Measurements from ENCODE around the gene KCNH8.

DNA sequence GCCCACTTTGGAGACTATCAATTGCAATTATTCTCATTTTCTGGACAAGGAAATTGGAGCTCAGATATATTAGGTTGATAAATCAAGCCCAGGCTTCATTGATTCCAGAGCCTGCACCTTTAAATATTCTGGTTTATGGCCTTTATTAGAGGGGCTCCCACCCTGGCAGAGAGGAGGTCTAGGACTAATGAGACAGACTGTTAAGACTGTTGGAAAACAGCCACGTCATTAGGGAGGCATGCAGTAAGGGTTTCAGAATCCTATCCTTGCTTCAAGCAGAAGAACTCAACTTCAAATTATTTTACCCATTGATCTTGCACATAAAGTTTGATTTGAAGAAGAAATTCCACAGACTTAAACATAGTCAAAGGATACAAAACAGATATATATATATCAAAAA, 33.8 kb upstream of the KCNH8 start:
- TF ChIP-seq SIX5 (IDR thresholded peaks at IDR 0.05; ENCODE audit: low read depth, low read length, severe bottlenecking) (no peak), RAD21 (IDR thresholded peaks at IDR 0.05; ENCODE audit: insufficient read depth, low read depth, low read length) (no peak), RFX5 (IDR thresholded peaks at IDR 0.05; ENCODE audit: low read depth, low read length) (no peak), MYC (IDR thresholded peaks at IDR 0.05; ENCODE audit: insufficient read depth, insufficient read length, insufficient replicate concordance, low read length, severe bottlenecking) (no peak)
- TF ChIP-seq, protein P1, sequence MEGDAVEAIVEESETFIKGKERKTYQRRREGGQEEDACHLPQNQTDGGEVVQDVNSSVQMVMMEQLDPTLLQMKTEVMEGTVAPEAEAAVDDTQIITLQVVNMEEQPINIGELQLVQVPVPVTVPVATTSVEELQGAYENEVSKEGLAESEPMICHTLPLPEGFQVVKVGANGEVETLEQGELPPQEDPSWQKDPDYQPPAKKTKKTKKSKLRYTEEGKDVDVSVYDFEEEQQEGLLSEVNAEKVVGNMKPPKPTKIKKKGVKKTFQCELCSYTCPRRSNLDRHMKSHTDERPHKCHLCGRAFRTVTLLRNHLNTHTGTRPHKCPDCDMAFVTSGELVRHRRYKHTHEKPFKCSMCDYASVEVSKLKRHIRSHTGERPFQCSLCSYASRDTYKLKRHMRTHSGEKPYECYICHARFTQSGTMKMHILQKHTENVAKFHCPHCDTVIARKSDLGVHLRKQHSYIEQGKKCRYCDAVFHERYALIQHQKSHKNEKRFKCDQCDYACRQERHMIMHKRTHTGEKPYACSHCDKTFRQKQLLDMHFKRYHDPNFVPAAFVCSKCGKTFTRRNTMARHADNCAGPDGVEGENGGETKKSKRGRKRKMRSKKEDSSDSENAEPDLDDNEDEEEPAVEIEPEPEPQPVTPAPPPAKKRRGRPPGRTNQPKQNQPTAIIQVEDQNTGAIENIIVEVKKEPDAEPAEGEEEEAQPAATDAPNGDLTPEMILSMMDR (IDR thresholded peaks at IDR 0.05 in 2 of 3, conservative IDR thresholded peaks at IDR 0.05 in 1 of 3; ENCODE audit: control insufficient read depth in 2 of 3, extremely low read depth in 1 of 3, insufficient read depth in 1 of 3, low read depth in 3 of 3, low read length in 3 of 3), result no peak
- TF ChIP-seq, protein P2, sequence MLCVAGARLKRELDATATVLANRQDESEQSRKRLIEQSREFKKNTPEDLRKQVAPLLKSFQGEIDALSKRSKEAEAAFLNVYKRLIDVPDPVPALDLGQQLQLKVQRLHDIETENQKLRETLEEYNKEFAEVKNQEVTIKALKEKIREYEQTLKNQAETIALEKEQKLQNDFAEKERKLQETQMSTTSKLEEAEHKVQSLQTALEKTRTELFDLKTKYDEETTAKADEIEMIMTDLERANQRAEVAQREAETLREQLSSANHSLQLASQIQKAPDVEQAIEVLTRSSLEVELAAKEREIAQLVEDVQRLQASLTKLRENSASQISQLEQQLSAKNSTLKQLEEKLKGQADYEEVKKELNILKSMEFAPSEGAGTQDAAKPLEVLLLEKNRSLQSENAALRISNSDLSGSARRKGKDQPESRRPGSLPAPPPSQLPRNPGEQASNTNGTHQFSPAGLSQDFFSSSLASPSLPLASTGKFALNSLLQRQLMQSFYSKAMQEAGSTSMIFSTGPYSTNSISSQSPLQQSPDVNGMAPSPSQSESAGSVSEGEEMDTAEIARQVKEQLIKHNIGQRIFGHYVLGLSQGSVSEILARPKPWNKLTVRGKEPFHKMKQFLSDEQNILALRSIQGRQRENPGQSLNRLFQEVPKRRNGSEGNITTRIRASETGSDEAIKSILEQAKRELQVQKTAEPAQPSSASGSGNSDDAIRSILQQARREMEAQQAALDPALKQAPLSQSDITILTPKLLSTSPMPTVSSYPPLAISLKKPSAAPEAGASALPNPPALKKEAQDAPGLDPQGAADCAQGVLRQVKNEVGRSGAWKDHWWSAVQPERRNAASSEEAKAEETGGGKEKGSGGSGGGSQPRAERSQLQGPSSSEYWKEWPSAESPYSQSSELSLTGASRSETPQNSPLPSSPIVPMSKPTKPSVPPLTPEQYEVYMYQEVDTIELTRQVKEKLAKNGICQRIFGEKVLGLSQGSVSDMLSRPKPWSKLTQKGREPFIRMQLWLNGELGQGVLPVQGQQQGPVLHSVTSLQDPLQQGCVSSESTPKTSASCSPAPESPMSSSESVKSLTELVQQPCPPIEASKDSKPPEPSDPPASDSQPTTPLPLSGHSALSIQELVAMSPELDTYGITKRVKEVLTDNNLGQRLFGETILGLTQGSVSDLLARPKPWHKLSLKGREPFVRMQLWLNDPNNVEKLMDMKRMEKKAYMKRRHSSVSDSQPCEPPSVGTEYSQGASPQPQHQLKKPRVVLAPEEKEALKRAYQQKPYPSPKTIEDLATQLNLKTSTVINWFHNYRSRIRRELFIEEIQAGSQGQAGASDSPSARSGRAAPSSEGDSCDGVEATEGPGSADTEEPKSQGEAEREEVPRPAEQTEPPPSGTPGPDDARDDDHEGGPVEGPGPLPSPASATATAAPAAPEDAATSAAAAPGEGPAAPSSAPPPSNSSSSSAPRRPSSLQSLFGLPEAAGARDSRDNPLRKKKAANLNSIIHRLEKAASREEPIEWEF (IDR thresholded peaks at IDR 0.05; ENCODE audit: insufficient replicate concordance, low read depth, low read length), result no peak
- TF ChIP-seq, protein P3, sequence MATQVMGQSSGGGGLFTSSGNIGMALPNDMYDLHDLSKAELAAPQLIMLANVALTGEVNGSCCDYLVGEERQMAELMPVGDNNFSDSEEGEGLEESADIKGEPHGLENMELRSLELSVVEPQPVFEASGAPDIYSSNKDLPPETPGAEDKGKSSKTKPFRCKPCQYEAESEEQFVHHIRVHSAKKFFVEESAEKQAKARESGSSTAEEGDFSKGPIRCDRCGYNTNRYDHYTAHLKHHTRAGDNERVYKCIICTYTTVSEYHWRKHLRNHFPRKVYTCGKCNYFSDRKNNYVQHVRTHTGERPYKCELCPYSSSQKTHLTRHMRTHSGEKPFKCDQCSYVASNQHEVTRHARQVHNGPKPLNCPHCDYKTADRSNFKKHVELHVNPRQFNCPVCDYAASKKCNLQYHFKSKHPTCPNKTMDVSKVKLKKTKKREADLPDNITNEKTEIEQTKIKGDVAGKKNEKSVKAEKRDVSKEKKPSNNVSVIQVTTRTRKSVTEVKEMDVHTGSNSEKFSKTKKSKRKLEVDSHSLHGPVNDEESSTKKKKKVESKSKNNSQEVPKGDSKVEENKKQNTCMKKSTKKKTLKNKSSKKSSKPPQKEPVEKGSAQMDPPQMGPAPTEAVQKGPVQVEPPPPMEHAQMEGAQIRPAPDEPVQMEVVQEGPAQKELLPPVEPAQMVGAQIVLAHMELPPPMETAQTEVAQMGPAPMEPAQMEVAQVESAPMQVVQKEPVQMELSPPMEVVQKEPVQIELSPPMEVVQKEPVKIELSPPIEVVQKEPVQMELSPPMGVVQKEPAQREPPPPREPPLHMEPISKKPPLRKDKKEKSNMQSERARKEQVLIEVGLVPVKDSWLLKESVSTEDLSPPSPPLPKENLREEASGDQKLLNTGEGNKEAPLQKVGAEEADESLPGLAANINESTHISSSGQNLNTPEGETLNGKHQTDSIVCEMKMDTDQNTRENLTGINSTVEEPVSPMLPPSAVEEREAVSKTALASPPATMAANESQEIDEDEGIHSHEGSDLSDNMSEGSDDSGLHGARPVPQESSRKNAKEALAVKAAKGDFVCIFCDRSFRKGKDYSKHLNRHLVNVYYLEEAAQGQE (IDR thresholded peaks at IDR 0.05; ENCODE audit: low read depth, low read length), result no peak
